Transverse colon (tissue), 4 donors: ENCODE data around the gene STK32C. TPM values are rescaled to one million over a fixed set of nuclear protein-coding genes. Genes with fewer than 3 reads are reported as not detected.

ENCODE experiments used
- DNase-seq: peaks from one replicate; pipeline ENCODE4 v3.0.0-alpha.2; 2019
- H3K27ac ChIP-seq, 4 donors: fragments of 200-600 bp; sonication (generic); 2 replicates each; pipeline ENCODE4 v1.5.1; 2016 to 2018; ENCODE audit warnings: inconsistent platforms in 4 of 4
- H3K27me3 ChIP-seq: fragments of 200-600 bp; sonication (generic); 2 replicates; pipeline ENCODE4 v1.5.1; 2017; ENCODE audit warnings: inconsistent platforms
- H3K36me3 ChIP-seq, 4 donors: fragments of 200-600 bp; sonication (generic); 2 replicates each; pipeline ENCODE4 v1.5.1; 2017 to 2019; ENCODE audit warnings: inconsistent platforms in 4 of 4
- H3K4me1 ChIP-seq, 4 donors: fragments of 200-600 bp; sonication (generic); 2 replicates each; pipeline ENCODE4 v1.5.1; 2017 to 2020; ENCODE audit warnings: inconsistent platforms in 4 of 4
- H3K4me3 ChIP-seq, 4 donors: fragments of 200-600 bp; sonication (generic); 1 replicate in 1 of 4; 2 replicates in 3 of 4; pipeline versions ENCODE4 v1.5.1 to v1.6.1; 2017 to 2019; ENCODE audit warnings: inconsistent platforms in 4 of 4
- H3K9me3 ChIP-seq, 2 donors: fragments of 200-600 bp; sonication (generic); 2 replicates each; pipeline ENCODE4 v1.5.1; 2017 to 2019; ENCODE audit warnings: inconsistent platforms in 2 of 2
- EP300 ChIP-seq: sonication (generic); formaldehyde crosslinking; IDR thresholded peaks from one replicate; pipeline ENCODE4 v1.6.1; 2017; ENCODE audit warnings: antibody characterized with exemption, low read depth
- POLR2A ChIP-seq: fragments of 450-650 bp; IDR thresholded peaks from one replicate; pipeline ENCODE4 v1.6.1; 2016; ENCODE audit warnings: antibody characterized with exemption, mild to moderate bottlenecking, moderate library complexity
- POLR2AphosphoS5 ChIP-seq, 3 donors: sonication (generic); formaldehyde crosslinking; IDR thresholded peaks; one replicate each; pipeline ENCODE4 v1.6.1; 2016; ENCODE audit warnings: antibody characterized with exemption in 3 of 3
- WGBS, 2 donors: methylation state at CpG; one replicate each; pipeline ENCODE4 v1.1.5; 2018; ENCODE audit warnings: low coverage in 1 of 2; 5-methylcytosine and 5-hydroxymethylcytosine counted together
- in situ Hi-C, 4 donors: fragments of 200-750 bp; cut with MboI; loops; one replicate each; pipeline versions ENCODE4 v1.15.0 to v1.15.1; 2017; ENCODE audit warnings: low sequenced_read_pairs in 3 of 4, low pct_ligation_motif_present in 1 of 4, low pct_unique_long_range_greater_than_20kb in 1 of 4
- intact Hi-C: fragments of 100-400 bp; cut with DNase I; formaldehyde crosslinking; loops from one replicate; pipeline ENCODE4 v1.15.1; 2023; ENCODE audit warnings: low total_unique reads
- total RNA-seq, 4 donors: library from RNA; depleted of rRNA; stranded (reverse); fragments of >200 nt; gene quantifications; one replicate each; pipeline ENCODE4 v1.1.0, GENCODE V29; 2016
- TF ChIP-seq, protein P1 (sequence below), 5 experiments: fragments of 200-600 bp in 3 of 5; fragments of 450-650 bp in 2 of 5; sonication (generic) in 3 of 5; IDR thresholded peaks; 1 replicate in 2 of 5; 2 replicates in 3 of 5; pipeline ENCODE4 v1.5.1; 2016 to 2017; ENCODE audit warnings: antibody characterized with exemption in 5 of 5, inconsistent platforms in 3 of 5, mild to moderate bottlenecking in 2 of 5, moderate library complexity in 1 of 5

Gene STK32C
- total RNA-seq, 4 donors from 2014 or later = 2.2 to 7.8 (median 3.7) TPM; not detected in 1

DNA sequence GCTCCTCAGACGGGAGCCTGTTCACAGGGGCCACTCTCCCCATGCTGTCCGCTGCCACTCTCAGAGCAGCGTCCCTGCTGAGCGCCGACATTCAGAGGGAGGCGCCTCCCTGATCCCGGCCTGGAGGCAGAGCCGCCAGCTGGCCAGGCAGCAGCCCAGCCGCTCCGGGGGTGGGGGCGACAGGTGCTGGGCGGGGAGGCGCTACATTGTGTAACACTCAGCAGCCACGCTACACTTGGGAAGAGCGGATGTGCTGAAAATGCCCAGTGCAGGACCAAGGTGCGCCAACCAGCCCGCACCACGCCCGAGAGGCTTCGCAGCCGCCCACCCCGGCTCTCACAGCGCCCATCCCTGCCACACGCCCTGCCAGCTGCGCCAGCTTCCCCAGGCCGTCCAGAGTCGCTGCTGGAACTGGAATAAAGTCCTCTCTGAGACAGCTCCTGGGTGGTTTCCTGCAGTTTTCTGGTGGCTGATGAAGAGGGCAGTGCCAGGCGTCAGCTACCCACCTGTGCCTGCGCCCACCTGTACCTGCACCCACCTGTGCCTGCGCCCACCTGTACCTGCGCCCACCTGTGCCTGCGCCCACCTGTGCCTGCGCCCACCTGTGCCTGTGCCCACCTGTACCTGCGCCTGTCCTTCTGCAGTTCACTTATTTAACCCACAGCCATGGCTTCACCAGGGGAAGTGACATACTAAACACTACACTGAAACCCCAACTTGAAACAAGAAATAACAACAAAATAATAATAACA, 25.7 kb downstream of the STK32C start:
- no peak overlapping the region for H3K4me3 ChIP-seq
- in situ Hi-C loops = no loop called here
- H3K27me3 ChIP-seq = peaks cover 25% of the 10 kb centered on the region
- 61% methylated on average over 15 of the region's 34 CpGs; no CpG with 5 or more reads in 1 of the 2 donors for whole genome bisulfite sequencing, 2 donors
- no peak for DNase-seq
- no peaks in the 10 kb centered on the region for H3K9me3 ChIP-seq
- H3K27ac ChIP-seq = no peak overlapping the region
- intact Hi-C loops = no loop called here
- TF ChIP-seq EP300 (no peak), POLR2A (no peak), POLR2AphosphoS5 (IDR thresholded peaks at IDR 0.05) (no peak)
- TF ChIP-seq, protein P1, sequence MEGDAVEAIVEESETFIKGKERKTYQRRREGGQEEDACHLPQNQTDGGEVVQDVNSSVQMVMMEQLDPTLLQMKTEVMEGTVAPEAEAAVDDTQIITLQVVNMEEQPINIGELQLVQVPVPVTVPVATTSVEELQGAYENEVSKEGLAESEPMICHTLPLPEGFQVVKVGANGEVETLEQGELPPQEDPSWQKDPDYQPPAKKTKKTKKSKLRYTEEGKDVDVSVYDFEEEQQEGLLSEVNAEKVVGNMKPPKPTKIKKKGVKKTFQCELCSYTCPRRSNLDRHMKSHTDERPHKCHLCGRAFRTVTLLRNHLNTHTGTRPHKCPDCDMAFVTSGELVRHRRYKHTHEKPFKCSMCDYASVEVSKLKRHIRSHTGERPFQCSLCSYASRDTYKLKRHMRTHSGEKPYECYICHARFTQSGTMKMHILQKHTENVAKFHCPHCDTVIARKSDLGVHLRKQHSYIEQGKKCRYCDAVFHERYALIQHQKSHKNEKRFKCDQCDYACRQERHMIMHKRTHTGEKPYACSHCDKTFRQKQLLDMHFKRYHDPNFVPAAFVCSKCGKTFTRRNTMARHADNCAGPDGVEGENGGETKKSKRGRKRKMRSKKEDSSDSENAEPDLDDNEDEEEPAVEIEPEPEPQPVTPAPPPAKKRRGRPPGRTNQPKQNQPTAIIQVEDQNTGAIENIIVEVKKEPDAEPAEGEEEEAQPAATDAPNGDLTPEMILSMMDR (IDR thresholded peaks at IDR 0.05) = no peak
- no peaks in the 10 kb centered on the region for H3K36me3 ChIP-seq
- H3K4me1 ChIP-seq = peaks cover 0 to 4% (median 0%) of the 10 kb centered on the region in 4 donors

DNA sequence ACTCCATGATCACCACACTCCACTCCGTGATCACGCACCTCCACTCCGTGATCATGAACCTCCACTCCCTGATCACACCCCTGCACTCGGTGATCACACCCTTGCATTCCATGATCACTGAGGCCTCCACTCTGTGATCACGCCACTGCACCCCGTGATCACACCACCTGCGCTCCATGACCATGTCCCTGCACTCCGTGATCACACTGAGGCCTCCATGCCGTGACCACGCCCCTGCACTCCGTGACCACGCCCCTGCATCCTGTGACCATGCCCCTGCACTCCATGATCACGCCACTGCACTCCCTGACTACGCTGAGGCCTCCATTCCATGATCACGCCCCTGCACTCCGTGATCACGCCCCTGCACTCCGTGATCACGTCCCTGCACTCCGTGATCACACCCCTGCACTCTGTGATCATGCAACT, 27.1 kb downstream of the STK32C start:
- Histone ChIP-seq H3K4me3 (no peak overlapping the region), H3K27ac (no peak overlapping the region), H3K9me3 (no peaks in the 10 kb centered on the region), H3K4me1 (peaks cover 0 to 4% (median 0%) of the 10 kb centered on the region in 4 donors), H3K27me3 (peaks cover 25% of the 10 kb centered on the region), H3K36me3 (no peaks in the 10 kb centered on the region)
- in situ Hi-C loops = no loop called here
- intact Hi-C loops = no loop called here
- TF ChIP-seq EP300 (no peak), POLR2A (no peak), POLR2AphosphoS5 (IDR thresholded peaks at IDR 0.05) (no peak)
- TF ChIP-seq, protein P1 (IDR thresholded peaks at IDR 0.05) = no peak
- DNase-seq = no peak
- 68 to 88% methylated on average over 9 to 20 of the region's 20 CpGs for WGBS, 2 donors

DNA sequence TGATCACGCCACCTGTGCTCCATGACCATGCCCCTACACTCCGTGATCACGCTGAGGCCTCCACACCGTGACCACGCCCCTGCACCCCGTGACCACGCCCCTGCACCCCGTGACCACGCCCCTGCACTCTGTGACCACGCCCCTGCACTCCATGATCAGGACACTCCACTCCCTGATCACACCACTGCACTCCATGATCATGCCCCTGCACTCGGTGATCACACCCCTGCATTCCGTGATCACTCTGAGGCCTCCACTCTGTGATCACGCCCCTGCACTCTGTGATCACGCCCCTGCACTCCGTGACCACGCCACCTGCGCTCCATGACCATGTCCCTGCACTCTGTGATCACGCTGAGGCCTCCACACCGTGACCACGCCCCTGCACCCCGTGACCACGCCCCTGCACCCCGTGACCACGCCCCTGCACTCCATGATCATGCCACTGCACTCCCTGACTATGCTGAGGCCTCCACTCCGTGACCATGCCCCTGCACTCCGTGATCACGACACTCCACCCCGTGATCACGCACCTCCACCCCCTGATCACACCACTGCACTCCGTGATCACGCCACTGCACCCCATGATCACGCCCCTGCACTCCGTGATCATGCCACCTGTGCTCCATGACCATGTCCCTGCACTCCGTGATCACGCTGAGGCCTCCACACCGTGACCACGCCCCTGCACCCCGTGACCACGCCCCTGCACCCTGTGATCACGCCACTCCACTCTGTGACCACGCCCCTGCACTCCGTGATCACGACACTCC, 27.7 kb downstream of the STK32C start:
- 76 to 79% methylated on average over 19 to 43 of the region's 43 CpGs for WGBS, 2 donors
- TF ChIP-seq, protein P1 (IDR thresholded peaks at IDR 0.05) = no peak
- no peak for TF ChIP-seq POLR2A
- TF ChIP-seq EP300 = no peak
- TF ChIP-seq POLR2AphosphoS5 (IDR thresholded peaks at IDR 0.05) = no peak
- intact Hi-C loops = no loop called here

DNA sequence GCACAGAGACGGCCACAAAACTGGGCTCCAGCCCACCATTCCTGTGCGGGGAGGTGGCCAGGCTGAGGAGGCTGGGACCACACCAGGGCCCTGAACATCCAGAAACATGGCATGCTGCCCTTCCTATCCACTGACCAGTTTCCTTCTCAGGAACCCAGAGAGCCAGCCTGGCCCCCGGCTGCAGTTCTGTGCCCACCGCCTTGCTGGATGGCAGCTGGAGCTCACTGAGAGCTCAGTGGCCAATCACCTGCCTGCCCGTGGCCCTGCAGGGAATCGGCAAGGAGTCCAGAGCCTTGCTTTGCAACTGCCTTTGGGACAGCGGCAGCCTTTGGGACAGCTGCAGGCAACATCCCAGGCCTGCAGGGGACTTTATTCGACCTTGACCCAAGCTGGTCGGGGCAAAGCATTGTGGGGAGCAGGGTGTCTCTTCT, 30.4 kb downstream of the STK32C start:
- H3K9me3 ChIP-seq = no peaks in the 10 kb centered on the region
- no peak overlapping the region for H3K27ac ChIP-seq
- peaks cover 9% of the 10 kb centered on the region for H3K27me3 ChIP-seq
- peaks cover 0 to 7% (median 2%) of the 10 kb centered on the region in 4 donors for H3K4me1 ChIP-seq
- WGBS, 2 donors = 80 to 85% methylated on average over 1 to 4 of the region's 9 CpGs
- in situ Hi-C loops (no loop called here), intact Hi-C loops (no loop called here)
- H3K36me3 ChIP-seq = no peaks in the 10 kb centered on the region
- no peak for DNase-seq
- H3K4me3 ChIP-seq = no peak overlapping the region
- TF ChIP-seq POLR2AphosphoS5 (IDR thresholded peaks at IDR 0.05) (no peak), POLR2A (no peak), EP300 (no peak)
- TF ChIP-seq, protein P1 (IDR thresholded peaks at IDR 0.05) = no peak

More for the DNA sequence above, 27.7 kb downstream of the STK32C start:
- in situ Hi-C loops = no loop called here
- H3K9me3 ChIP-seq = no peaks in the 10 kb centered on the region
- H3K36me3 ChIP-seq = no peaks in the 10 kb centered on the region
- no peak for DNase-seq
- H3K4me3 ChIP-seq = no peak overlapping the region
- H3K27me3 ChIP-seq = peaks cover 25% of the 10 kb centered on the region
- H3K27ac ChIP-seq = no peak overlapping the region
- H3K4me1 ChIP-seq = peaks cover 0 to 4% (median 0%) of the 10 kb centered on the region in 4 donors
